ENCODE measurements around the gene FCHSD2.
"Not testable (repeated sequence)": the region's sequence is repeated elsewhere in the genome, so short reads cannot be mapped to it uniquely, and the experiment has no call there.

FCHSD2 gene

DNA sequence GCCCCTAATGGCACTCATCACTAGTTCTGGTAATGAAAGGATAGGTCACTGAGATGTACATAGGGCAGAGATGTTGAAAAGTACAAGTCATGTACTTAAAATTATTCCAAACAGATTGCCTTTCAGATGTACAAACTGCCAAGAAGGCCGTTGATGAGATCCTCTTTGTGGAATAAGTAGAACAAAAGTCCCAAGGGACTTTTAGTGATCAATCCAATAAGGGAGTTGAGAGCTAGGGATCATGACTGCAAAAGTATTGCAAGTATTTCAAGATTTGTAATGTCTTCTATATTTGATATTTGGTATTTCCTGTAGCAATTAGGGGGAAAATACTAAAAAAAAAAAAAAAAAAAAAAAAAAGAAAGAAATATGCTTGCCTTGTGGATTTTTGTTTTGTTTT lies 245.7 kb downstream of the FCHSD2 start:
- no peak for DNase-seq (ENCODE audit: low read depth in 2 of 3, low spot score in 2 of 3)

DNA sequence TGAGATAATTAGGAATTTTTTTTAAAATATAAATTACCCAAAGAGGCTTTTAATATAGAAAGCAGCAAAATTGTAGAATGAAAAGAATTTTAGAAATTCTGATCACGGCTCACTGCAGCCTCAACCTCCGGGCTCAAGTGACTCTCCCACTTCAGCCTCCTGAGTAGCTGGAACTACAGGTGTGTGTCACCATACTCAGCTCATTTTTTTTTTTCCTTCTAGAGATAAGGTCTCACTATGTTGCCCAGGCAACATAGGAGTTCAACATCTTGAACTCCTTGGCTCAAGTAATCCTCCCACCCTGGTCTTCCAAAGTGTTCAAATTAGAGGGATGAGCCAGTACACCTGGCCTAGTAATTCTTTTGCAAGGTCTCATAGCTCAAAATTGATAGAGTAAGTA lies 251.2 kb downstream of the FCHSD2 start:
- DNase-seq (ENCODE audit: low read depth in 2 of 3, low spot score in 2 of 3) = no peak

DNA sequence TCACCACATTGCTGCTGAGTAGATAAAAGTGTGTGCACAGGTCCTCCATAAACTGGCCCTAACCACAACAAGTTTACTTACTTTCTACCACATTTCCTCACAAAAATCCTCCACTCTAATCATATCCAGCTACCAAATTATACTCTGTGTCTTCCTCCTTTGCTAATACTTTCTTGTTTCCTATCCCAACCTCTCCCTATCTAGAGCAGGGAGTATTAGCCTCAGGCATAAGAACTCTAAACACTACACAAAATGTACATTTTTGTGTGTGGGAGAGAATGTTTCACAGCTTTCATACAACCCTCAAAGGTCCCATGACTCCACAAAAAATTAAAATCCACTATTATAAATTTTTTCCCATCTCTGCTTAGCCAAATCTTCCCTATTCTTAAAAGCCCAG lies 255.5 kb downstream of the FCHSD2 start:
- DNase-seq (ENCODE audit: low read depth in 2 of 3, low spot score in 2 of 3) = no peak

DNA sequence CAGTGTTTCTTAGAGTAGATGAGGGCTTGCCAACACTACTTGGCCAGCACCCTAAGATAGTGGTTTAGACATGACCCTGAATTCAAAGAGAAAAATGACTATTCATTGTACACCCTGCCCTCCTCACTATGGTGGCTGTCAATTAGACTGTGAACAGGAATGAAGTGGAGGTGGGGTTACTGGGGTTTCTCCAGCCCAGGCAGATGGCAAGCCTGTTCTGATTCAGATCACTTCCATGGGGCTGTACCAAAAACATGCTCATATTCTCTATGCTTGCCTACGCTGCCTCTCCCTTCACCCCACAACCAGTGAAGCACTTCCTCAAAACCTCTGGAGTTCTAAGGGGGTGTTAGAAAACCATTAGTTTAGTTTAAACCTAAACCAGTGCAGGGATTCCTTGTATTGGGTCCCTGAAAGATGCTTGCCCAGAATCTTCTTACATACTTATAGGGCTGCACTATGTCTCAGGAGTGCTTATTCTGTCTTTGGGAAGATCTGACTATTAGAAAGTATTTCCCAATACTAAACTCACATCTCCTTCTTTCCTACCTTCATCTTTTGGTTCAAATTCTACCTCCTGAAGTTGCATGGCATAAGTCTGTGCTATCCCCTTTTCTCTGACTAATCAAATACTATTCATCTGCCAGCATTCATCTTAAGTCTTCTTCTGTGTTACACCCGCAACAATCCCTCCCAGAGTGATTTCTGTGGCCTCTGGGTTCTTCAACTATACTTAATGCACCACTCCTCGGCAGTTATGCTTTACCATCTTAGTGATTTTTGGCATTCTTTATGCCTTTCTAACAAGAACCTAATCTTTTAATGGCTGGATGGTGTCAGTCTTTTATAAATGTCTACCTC lies 256.1 kb downstream of the FCHSD2 start:
- no peak for DNase-seq (ENCODE audit: low read depth in 2 of 3, low spot score in 2 of 3)

DNA sequence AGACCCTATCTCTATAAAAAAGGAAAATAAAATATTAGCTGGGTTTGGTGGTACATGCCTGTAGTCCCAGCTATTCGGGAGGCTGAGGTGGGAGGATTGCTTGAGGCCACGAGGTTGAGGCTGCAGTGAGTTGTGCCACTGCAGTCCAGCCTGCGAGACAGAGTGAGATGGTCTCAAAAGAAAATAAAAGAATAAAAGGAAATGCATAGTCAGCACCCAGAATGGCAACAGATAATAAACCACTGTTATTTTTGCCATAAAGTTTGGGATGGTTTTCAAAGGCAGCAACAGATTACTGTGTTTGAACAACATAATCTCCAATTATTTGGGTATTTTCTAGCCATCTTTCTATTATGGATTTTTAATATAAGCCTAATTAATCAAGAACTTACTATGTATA lies 266.0 kb downstream of the FCHSD2 start:
- DNase-seq (ENCODE audit: low read depth in 2 of 3, low spot score in 2 of 3) = no peak

DNA sequence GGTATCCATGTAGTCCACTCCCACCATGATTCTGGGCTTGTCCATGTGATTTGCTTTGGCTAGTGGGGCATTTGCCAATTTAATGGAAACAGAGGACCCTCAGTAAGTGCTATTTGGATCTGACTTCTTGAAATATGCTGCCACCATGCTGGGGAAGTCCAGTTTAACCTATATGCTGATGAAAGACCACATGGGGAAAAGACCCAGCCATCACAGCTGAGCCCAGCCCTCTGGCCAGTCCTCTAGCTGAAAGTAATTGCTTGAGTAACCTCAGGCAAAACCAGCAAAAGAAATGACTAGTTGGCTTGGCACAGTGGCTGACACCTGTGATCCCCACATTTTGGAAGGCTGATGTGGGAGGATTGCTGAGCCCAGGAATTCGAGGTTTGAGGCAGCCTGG lies 266.4 kb downstream of the FCHSD2 start:
- DNase-seq (ENCODE audit: low read depth in 2 of 3, low spot score in 2 of 3) = no peak

DNA sequence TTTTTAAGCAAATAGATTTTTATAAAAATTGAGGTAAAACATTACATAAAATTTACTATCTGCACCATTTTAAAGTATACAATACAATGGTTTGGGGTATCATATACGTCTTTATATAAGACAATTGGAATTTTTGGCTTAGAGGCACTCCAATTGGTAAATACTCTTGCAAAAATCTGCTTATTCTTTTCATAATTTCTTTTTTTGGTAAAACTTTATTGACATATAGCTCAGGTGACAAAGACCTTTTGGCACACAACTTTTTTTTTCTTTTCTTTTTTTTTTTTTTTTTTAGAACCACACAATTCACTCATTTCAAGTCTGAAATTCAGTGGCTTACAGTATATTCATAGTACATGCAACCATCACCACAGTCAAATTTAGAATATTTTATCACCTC lies 270.1 kb downstream of the FCHSD2 start:
- no peak for DNase-seq (ENCODE audit: low read depth in 2 of 3, low spot score in 2 of 3)

DNA sequence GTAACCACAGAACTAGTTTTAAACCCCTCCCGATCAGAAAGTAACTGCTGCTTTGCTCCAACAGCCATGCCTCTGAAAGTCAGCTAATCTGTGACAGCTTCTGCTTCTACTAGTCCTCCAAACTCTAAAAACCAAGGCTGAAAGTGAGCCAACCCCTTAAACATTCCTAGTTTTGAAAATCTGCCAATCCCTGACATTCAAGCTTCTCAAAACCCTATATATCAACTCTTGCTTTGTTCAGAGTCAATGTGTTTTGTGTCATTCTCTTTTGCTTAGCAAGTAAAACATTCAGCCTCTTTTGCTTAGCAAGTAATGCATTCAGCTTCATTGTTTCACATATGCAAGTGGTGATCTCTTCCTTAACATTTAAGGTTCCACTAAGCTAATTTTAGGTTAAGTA lies 271.0 kb downstream of the FCHSD2 start:
- DNase-seq (ENCODE audit: low read depth in 2 of 3, low spot score in 2 of 3) = no peak

DNA sequence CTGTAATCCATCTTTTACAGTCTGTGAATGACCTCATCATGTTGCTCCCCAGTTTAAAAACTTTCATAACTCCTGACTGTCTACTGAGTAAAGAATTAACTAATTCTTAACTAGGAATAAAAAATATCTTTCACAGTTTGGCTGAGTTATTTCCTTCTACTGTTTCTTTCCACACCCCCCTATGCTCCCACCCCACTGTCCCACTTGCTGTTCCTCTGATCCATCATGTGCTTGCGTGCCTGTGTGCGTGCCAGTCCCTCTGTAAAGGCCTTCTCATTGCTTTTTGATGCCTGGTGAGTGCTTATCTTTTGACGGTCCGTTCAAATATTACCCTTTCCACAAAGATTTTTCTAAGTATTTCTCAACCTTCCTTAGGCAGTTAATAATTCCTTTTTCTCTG lies 272.3 kb downstream of the FCHSD2 start:
- DNase-seq (ENCODE audit: low read depth in 2 of 3, low spot score in 2 of 3) = no peak

DNA sequence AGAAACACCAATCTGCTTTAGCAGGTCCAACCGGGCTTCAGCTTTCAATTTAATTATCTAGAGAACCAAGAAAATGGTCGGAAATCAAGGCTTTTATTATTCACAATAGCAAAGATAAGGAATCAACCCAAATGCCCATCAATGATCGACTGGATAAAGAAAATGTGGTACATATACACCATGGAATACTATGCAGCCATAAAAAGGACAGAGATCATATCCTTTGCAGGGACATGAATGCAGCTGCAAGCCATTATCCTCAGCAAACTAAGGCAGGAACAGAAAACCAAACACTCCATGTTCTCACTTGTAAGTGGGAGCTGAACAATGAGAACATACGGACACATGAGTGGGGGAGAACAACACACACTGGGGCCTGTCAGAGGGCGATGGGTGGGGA lies 274.1 kb downstream of the FCHSD2 start:
- DNase-seq (ENCODE audit: low read depth in 2 of 3, low spot score in 2 of 3) = no peak

DNA sequence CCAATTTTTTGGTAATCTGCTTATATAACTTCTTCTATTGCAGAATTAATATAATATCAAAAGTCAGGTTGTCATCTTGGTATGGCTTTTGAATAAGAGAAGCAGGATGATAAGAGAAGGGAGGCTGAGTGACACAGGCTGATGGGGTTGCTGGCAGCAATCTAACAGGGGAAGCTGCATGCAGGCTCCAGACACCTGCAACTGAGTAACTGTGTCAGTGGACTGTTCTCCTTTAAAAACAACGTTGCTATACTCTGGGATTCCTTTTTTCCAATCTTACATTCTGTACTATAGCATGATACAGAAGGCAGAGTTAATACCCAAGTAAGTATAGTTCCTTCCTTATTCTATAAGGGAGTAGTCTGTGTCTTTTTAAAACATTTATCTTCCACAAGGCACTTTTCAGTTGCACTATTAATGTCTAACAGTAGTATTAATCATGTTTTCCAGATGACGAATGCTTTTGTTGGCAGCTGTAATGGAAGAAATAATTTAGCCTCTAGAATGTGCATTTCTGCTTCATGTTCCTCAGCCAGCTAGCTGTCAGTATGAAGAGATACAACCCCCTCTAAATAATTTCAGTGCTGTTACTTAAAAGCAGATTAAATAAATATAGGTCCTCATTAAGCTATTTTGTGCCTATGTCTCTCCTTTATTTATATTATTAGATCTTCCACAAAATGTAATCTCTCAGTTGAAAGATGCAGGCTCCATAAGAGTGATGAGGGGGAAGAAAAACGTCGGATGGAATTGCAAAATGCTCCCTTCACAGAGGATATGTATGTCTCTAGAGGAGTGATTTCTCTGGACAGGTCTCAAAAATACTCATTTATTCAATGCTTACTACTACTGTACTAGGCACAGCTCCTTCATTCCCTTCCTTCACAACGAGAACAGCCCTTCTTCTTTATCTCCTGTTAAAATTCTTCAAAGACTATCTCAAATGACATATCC lies 277.1 kb downstream of the FCHSD2 start:
- no peak for DNase-seq (ENCODE audit: low read depth in 2 of 3, low spot score in 2 of 3)

DNA sequence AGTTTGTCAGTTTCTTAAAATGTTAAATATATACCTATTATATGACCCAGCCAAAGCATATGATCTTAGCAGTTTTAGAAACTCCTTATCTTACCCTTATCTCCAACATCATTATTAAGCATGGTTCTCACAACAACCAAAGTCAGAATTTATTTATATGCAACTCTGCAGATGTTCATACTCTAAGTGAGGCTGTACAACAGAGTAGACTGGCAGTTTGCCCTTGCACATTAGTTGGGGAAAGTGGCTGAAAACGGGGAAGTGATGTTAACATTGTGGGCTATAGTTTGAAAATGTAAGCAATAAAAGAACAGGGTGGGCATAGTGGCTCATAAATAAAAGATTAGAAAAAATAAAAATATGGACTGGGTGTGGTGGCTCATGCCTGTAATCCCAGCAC lies 278.2 kb downstream of the FCHSD2 start:
- no peak for DNase-seq (ENCODE audit: low read depth in 2 of 3, low spot score in 2 of 3)

DNA sequence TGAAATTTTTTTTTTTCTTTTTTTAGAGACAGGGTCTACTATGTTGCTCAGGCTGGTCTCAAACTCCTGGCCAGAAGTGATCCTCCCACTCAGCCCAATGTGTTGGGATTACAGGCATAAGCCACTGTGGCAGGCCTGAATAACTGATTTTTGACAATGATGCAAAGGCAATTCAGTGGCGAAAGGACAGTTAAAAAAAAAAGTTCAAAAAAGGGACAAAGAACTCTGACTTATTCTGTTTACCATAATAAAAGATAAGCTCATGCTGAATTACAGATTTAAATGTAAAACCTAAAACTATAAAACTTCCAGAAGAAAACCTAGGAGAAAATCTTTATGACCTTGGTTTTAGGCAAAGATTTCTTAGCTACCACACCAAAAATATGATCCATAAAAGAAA lies 279.0 kb downstream of the FCHSD2 start:
- no peak for DNase-seq (ENCODE audit: low read depth in 2 of 3, low spot score in 2 of 3)

DNA sequence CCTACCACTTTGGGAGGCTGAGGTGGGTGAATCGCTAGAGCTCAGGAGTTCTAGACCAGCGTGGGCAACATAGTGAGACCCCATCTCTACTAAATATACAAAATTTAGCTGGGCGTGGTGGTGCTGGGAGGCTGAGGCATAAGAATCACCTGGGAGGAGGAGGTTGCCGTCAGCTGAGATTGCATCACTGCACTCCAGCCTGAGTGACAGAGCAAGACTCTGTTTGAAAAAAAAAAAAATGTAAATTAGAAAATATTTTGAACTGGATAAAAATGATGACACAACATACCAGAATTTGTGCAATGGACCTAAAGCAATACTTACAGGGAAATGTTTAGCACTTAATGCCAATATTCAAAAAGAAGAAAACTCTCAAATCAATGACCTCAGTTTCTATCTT lies 281.5 kb downstream of the FCHSD2 start:
- no peak for DNase-seq (ENCODE audit: low read depth in 2 of 3, low spot score in 2 of 3)

DNA sequence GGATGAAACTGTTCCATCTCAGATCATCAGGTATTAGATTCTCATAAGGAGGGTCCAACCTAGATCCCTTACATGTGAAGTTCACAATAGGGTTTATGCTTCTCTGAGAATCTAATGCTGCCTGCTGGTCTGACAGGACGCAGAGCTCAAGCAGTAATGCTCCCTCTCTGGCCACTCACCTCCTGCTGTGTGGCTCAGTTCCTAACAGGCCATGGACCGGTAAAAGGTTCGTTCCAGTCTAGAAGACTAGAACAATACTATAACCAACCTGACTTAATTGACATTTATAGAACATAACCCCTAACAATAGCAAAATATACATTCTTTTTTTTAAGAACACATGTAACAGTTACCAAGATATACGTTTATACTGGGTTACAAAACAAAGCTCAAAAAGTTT lies 282.1 kb downstream of the FCHSD2 start:
- DNase-seq (ENCODE audit: low read depth in 2 of 3, low spot score in 2 of 3) = no peak

DNA sequence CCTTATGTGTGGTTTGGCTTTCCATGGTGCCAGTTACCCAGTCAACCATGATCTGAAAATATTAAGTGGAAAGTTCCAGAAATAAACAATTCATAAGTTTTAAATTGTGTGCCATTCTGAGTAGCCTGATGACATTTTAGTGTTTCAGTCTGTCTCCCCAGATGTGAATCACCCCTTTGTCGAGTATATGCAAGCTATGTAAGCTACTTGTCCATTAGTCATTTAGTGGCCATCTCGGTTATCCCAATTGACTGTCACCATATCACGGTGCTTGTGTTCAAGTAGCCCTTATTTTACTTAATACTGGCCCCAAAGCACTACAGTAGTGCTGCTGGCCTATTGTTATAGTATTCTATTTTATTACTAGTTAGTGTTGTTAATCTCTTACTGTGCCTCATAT lies 283.0 kb downstream of the FCHSD2 start:
- no peak for DNase-seq (ENCODE audit: low read depth in 2 of 3, low spot score in 2 of 3)

DNA sequence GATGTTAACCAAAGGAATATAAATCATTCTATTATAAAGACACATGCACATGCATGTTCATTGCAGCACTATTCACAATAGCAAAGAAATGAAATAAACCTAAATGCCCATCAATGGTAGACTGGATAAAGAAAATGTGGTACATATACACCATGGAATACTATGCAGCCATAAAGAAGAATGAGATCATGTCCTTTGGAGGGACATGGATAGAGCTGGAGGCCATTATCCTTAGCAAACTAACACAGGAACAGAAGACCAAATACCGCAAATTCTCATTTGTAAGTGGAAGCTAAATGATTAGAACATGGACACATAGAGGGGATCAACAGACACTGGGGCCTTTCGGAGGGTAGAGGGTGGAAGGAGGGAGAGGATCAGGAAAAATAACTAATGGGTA lies 283.9 kb downstream of the FCHSD2 start:
- DNase-seq (ENCODE audit: low read depth in 2 of 3, low spot score in 2 of 3) = not testable (repeated sequence)

DNA sequence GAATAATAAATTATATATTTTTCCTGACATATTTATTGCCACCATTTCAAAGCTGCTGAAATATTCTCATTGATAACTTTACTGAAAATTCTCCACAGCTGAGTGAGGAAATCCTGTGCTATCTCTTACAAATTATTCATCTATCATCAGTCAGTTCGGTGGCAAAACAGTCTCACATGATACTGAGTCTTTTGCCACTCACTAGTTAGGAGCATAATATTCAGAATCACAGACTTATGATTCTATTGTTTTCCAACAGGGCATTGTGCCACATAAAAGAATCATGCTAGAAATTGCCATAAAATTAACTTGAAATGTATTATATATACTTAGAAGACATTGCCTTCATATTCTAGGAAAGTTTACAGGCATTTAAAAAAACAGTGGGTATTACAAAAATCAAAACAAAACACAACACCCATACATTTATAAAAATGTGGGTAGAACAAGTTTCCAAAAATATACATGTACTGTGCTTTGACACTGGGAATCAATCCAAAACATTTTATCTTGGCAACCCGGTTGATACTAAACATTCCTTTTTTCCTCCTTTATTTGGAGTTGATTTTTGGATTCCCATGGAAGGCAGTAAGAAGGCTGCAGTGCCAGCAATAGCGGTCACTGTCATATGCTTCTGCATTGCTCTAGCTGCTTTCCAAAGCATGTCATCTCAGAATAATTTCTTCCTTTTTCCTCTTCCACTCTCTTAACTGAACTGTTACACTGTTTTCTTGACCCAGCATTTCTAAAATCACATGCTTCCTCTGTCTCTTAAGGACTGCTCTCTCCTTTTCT lies 285.4 kb downstream of the FCHSD2 start:
- no peak for DNase-seq (ENCODE audit: low read depth in 2 of 3, low spot score in 2 of 3)

DNA sequence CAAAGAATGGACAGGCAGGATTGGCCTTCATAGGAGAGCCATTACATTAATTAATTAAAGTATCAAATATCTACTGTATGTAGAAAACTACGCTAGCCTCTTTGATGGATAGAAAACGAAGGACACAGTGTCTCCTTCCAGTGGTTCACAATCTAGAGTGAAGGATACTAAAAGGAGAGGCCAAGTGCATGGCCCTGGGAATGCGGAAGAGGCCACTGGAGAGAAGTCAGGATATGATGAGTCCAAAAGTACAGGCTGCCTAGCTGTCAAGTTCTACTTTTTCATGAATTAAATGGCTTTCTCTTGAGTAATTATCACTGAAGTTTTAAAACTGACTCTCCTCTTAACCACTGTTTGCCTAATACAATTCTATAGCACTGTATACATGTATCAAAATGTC lies 286.1 kb downstream of the FCHSD2 start:
- DNase-seq (ENCODE audit: low read depth in 2 of 3, low spot score in 2 of 3) = no peak

DNA sequence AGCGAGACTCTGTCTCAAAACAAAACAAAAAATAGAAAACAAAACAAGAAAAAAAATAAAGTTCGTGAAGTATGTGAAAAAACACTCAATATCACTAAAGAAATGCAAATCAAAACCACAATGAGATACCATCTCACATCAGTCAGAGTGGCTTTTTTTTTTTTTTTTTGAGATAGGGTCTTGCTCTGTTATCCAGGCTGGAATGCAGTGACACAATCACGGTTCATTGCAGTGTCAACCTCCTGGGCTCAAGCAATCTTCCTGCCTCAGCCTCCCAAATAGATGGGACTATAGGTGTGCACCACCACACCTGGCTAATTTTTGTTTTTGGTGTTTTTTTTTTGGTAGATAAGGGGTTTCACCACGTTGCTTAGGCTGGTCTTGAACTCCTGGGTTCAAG lies 290.4 kb downstream of the FCHSD2 start:
- DNase-seq (ENCODE audit: low read depth in 2 of 3, low spot score in 2 of 3) = no peak

DNA sequence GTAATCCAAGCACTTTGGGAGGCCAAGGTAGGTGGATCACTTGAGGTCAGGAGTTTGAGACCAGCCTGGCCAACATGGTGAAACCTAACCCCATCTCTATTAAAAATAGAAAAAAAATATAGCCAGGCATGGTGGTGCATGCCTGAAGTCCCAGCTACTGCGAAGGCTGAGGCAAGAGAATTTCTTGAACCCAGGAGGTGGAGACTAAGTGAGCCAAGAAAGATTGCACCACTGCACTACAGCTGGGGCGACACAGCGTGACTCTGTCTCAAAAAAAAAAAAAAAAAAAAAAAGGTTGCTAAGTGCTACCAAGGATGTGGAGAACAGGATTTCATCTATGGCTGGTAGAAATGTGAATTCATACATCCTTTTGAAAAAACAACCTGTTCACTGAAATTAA lies 291.3 kb downstream of the FCHSD2 start:
- DNase-seq (ENCODE audit: low read depth in 2 of 3, low spot score in 2 of 3) = no peak
